Endothelial cell of umbilical vein (primary cell): ENCODE measurements around the gene NTRK2. TPM values are rescaled to one million over a fixed set of nuclear protein-coding genes. Genes with fewer than 3 reads are reported as not detected.

Experiments used
- BruUV-seq: library from RNA; stranded (reverse); fragments of 400-500 nt; replicated peaks from 2 replicates; lab custom pipeline; 2021; lab: Mats Ljungman, UMichigan
- CTCF ChIA-PET: fragments of 300-600, 350-600 bp; sonication (Branson Sonifier 250); formaldehyde crosslinking; loops from one replicate; lab custom pipeline; 2021; ENCODE audit warnings: antibody characterized with exemption, inconsistent platforms; lab: Charles Lee
- POLR2A ChIA-PET: fragments of 300-600, 350-600 bp; sonication (Branson Sonifier 250); formaldehyde crosslinking; loops from one replicate; lab custom pipeline; 2021; ENCODE audit warnings: antibody characterized with exemption, inconsistent platforms; lab: Charles Lee
- DNase-seq: peaks from one replicate; pipeline ENCODE4 v3.0.0-alpha.2; 2011; ENCODE audit warnings: low read depth, low spot score
- FAIRE-seq: peaks from 2 replicates; lab custom pipeline; 2011; peaks lifted over from hg19 to GRCh38; lab: Jason Lieb, UNC
- H2AFZ ChIP-seq: 2 replicates; pipeline ENCODE4 v1.6.0; 2012; ENCODE audit warnings: low read depth, low read length, control low read depth, inconsistent platforms
- H3K27ac ChIP-seq: 2 replicates; pipeline ENCODE4 v1.5.1; 2011; ENCODE audit warnings: low read depth, mild to moderate bottlenecking, control low read depth, low read length, moderate library complexity; ENCODE audit not compliant: insufficient read depth
- H3K27me3 ChIP-seq, 2 experiments: 2 replicates each; pipeline versions ENCODE4 v1.6.0 to v1.6.1; 2011; ENCODE audit warnings: low read length in 2 of 2, mixed read lengths in 1 of 2; ENCODE audit not compliant: control insufficient read depth in 2 of 2, insufficient read depth in 2 of 2
- H3K36me3 ChIP-seq, 2 experiments: 2 replicates in 1 of 2; 3 replicates in 1 of 2; pipeline ENCODE4 v1.5.1; 2011; ENCODE audit warnings: low read length in 2 of 2, mild to moderate bottlenecking in 1 of 2, moderate library complexity in 1 of 2; ENCODE audit not compliant: control insufficient read depth in 2 of 2, insufficient read depth in 2 of 2; ENCODE audit errors: extremely low read depth in 1 of 2
- H3K4me1 ChIP-seq: 3 replicates; pipeline ENCODE4 v1.5.1; 2011; ENCODE audit warnings: mild to moderate bottlenecking, low read length; ENCODE audit not compliant: control insufficient read depth, insufficient read depth; ENCODE audit errors: extremely low read depth
- H3K4me2 ChIP-seq: 2 replicates; pipeline ENCODE4 v1.6.1; 2011; ENCODE audit warnings: low read length, control low read depth, mixed read lengths; ENCODE audit not compliant: insufficient read depth
- H3K4me3 ChIP-seq, 3 experiments: fragments of 200-600 bp in 1 of 3; sonication (generic), shearing (Covaris generic) in 1 of 3; replicated peaks in 1 of 3; 2 replicates each; pipeline ENCODE4 v1.5.1; 2011 to 2016; ENCODE audit warnings: control low read depth in 3 of 3, low read length in 3 of 3, mild to moderate bottlenecking in 2 of 3, inconsistent platforms in 1 of 3, low read depth in 1 of 3, moderate library complexity in 1 of 3; ENCODE audit not compliant: insufficient read depth in 1 of 3
- H3K79me2 ChIP-seq: 2 replicates; pipeline ENCODE4 v1.6.0; 2012; ENCODE audit warnings: low read length, inconsistent platforms; ENCODE audit not compliant: control insufficient read depth, insufficient read depth
- H3K9ac ChIP-seq: replicated peaks from 2 replicates; pipeline ENCODE3; 2011; ENCODE audit warnings: low read length, control low read depth; ENCODE audit not compliant: insufficient read depth; ENCODE audit errors: extremely low read depth
- H3K9me1 ChIP-seq: replicated peaks from 3 replicates; pipeline ENCODE4 v1.6.0; 2011; ENCODE audit warnings: mild to moderate bottlenecking, low read length; ENCODE audit not compliant: control insufficient read depth, insufficient read depth; ENCODE audit errors: extremely low read depth
- H3K9me3 ChIP-seq: replicated peaks from 2 replicates; pipeline ENCODE4 v1.5.1; 2012; ENCODE audit warnings: low read length, inconsistent platforms; ENCODE audit not compliant: control insufficient read depth, insufficient read depth
- H4K20me1 ChIP-seq: replicated peaks from 2 replicates; pipeline ENCODE3; 2011; ENCODE audit warnings: mild to moderate bottlenecking, low read length; ENCODE audit not compliant: control insufficient read depth, insufficient read depth; ENCODE audit errors: extremely low read depth
- CTCF ChIP-seq, 2 donors: IDR thresholded peaks; 1 replicate in 1 of 2; 2 replicates in 1 of 2; pipeline ENCODE4 v1.5.1; 2011; ENCODE audit warnings: low read length in 2 of 2, mild to moderate bottlenecking in 2 of 2, moderate library complexity in 2 of 2, control low read depth in 1 of 2, inconsistent platforms in 1 of 2, low read depth in 1 of 2; ENCODE audit not compliant: insufficient read depth in 1 of 2; ENCODE audit errors: extremely low read depth in 1 of 2
- EZH2 ChIP-seq: IDR thresholded peaks from 2 replicates; pipeline ENCODE4 v1.6.1; 2012; ENCODE audit warnings: borderline replicate concordance, low read depth, mild to moderate bottlenecking, moderate library complexity, low read length, inconsistent platforms; ENCODE audit not compliant: severe bottlenecking
- FOS ChIP-seq: IDR thresholded peaks from 2 replicates; pipeline ENCODE4 v1.6.1; 2011; ENCODE audit warnings: mild to moderate bottlenecking, low read length, moderate library complexity, borderline replicate concordance; ENCODE audit not compliant: insufficient read depth
- GATA2 ChIP-seq: IDR thresholded peaks from 2 replicates; pipeline ENCODE4 v1.7.0; 2011; ENCODE audit warnings: low read depth, mild to moderate bottlenecking, moderate library complexity, mixed read lengths, low read length; ENCODE audit not compliant: insufficient read length, insufficient read depth
- JUN ChIP-seq: IDR thresholded peaks from 2 replicates; pipeline ENCODE4 v1.6.1; 2011; ENCODE audit warnings: borderline replicate concordance, low read depth; ENCODE audit not compliant: insufficient read length, insufficient read depth
- MAX ChIP-seq: IDR thresholded peaks from 2 replicates; pipeline ENCODE4 v1.6.1; 2011; ENCODE audit not compliant: insufficient read depth, insufficient read length
- MYC ChIP-seq: IDR thresholded peaks from one replicate; pipeline ENCODE4 v1.6.1; 2011; ENCODE audit warnings: mild to moderate bottlenecking, low read depth, low read length
- POLR2A ChIP-seq: IDR thresholded peaks from 2 replicates; pipeline ENCODE4 v1.6.1; 2012; ENCODE audit warnings: low read depth, mild to moderate bottlenecking, control low read depth, low read length
- POLR2AphosphoS5 ChIP-seq: IDR thresholded peaks from 2 replicates; pipeline ENCODE4 v1.6.1; 2012; ENCODE audit warnings: low read depth, mild to moderate bottlenecking, control low read depth, low read length, moderate library complexity; ENCODE audit not compliant: insufficient read depth
- dilution Hi-C: fragments of 300-500 bp; cut with MboI; formaldehyde crosslinking; loops from one replicate; pipeline ENCODE4 v1.15.0; 2019; ENCODE audit warnings: low sequenced_read_pairs; ENCODE audit not compliant: extremely low pct_ligation_motif_present
- intact Hi-C: fragments of 100-400 bp; cut with micrococcal nuclease; formaldehyde crosslinking; loops from one replicate; pipeline ENCODE4 v1.10.0; 2022
- polyA plus RNA-seq, 4 experiments: library from polyadenylated mRNA; depleted of rRNA in 3 of 4; stranded (reverse) in 3 of 4; unstranded in 1 of 4; fragments of >200 nt; gene quantifications; 2 replicates each; pipeline versions ENCODE4 v1.2.1 to v1.2.3, GENCODE V29; 2011 to 2012; ENCODE audit warnings: missing spikeins in 1 of 4
- total RNA-seq: library from RNA; stranded (reverse); gene quantifications from 2 replicates; pipeline ENCODE4 v1.2.3, GENCODE V29; 2021

The NTRK2 gene
- total and polyA plus RNA-seq, 2 donors (not counting 3 experiments of a cell fraction or from before 2014, with no cell fraction given) = 0.01 to 0.13 TPM

- Histone ChIP-seq H3K4me1 (no peaks in the 10 kb centered on the region), H3K9me1 (no peaks in the 10 kb centered on the region), H3K27me3 (no peaks in the 10 kb centered on the region), H3K9me3 (no peaks in the 10 kb centered on the region), H3K4me2 (no peak overlapping the region), H3K9ac (no peak overlapping the region), H4K20me1 (no peaks in the 10 kb centered on the region), H2AFZ (no peak overlapping the region), H3K27ac (no peak overlapping the region), H3K79me2 (no peaks in the 10 kb centered on the region), H3K36me3 (no peaks in the 10 kb centered on the region), H3K4me3 (no peak overlapping the region)
- intact Hi-C loops (no loop called here), dilution Hi-C loops (no loop called here)
- TF ChIP-seq POLR2A (no peak), EZH2 (no peak), FOS (no peak), MYC (no peak), MAX (no peak), JUN (no peak), GATA2 (no peak), POLR2AphosphoS5 (no peak), CTCF (IDR thresholded peaks at IDR 0.05; ENCODE audit: extremely low read depth in 1 of 2, insufficient read depth in 1 of 2, low read depth in 1 of 2, low read length in 2 of 2) (no peak)
- FAIRE-seq (no peak), DNase-seq (no peak)
- no TSS peak for BruUV-seq
- ChIA-PET POLR2A (no interaction called here), CTCF (no interaction called here)
These were observed 10.0 kb downstream of the NTRK2 start for GRCh38 chr9:84679571-84679970.
